ENCODE results near the gene COL16A1. TPM values are rescaled to one million over a fixed set of nuclear protein-coding genes. Genes with fewer than 3 reads are reported as not detected.
A peak's percentile ranks its signal among the peaks of the same experiment; 100 is the strongest.

COL16A1 gene
- total RNA-seq, 1 experiment from 2014 or later = 4.0 TPM

GRCh38 chr1:31605908-31606427 is 97.8 kb downstream of the COL16A1 start:
- peak; percentile 49 for DNase-seq (ENCODE audit: low read depth)

Other genes starting within 250 kb of the COL16A1 start
- gene TINAGL1, start 127.5 kb downstream of the COL16A1 start, total RNA-seq (2014; rRNA removed; shearing (Covaris generic)) = 15.3 and 26.1 TPM in 2 replicates
- gene HCRTR1, start 86.3 kb downstream of the COL16A1 start, total RNA-seq (2014; rRNA removed; shearing (Covaris generic)) = not detected in 2 replicates
- gene PEF1, start 59.1 kb downstream of the COL16A1 start, total RNA-seq (2014; rRNA removed; shearing (Covaris generic)) = 128 and 144 TPM in 2 replicates
- 8.3 and 16.7 TPM in 2 replicates for gene ADGRB2, start 60.3 kb upstream of the COL16A1 start, total RNA-seq (2014; rRNA removed; shearing (Covaris generic))
- gene SPOCD1, start 112.0 kb upstream of the COL16A1 start, total RNA-seq (2014; rRNA removed; shearing (Covaris generic)) = 33.0 and 52.0 TPM in 2 replicates
- gene PTP4A2, start 234.4 kb upstream of the COL16A1 start, total RNA-seq (2014; rRNA removed; shearing (Covaris generic)) = 334 and 398 TPM in 2 replicates